ENCODE data around the gene ZNF394.

Gene ZNF394

GRCh38 chr7:99493823-99494222, 6.3 kb downstream of the ZNF394 start:
- DNase-seq (ENCODE audit: low read depth in 2 of 2): no peak

- no peak for DNase-seq (ENCODE audit: low read depth in 2 of 2)
These were observed 9.2 kb downstream of the ZNF394 start for GRCh38 chr7:99490878-99491277.

DNA sequence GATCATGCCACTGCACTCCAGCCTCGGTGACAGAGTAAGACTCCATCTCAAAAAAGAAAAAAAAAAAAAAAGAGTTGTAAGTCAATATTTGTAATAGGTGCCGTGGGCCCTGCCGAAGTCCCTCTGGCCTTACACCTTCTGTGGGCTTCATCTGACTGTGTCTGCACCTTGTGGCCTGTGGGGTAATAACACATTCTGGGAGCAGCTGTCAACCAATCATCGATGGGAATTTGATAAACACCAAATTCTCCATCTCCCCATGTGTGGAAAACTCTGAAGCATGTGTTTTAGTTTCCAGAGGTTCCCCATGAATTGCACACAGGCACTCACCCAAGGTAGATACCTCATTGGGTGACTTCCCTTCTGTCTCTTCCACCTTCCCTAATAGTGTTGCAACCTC, 10.8 kb downstream of the ZNF394 start:
- no peak for DNase-seq (ENCODE audit: low read depth in 2 of 2)

- no peak for DNase-seq (ENCODE audit: low read depth in 2 of 2)
These were observed 15.0 kb downstream of the ZNF394 start for GRCh38 chr7:99485094-99485493.

GRCh38 chr7:99478464-99479440, 21.3 kb downstream of the ZNF394 start:
- DNase-seq (ENCODE audit: low read depth in 2 of 2): no peak

DNA sequence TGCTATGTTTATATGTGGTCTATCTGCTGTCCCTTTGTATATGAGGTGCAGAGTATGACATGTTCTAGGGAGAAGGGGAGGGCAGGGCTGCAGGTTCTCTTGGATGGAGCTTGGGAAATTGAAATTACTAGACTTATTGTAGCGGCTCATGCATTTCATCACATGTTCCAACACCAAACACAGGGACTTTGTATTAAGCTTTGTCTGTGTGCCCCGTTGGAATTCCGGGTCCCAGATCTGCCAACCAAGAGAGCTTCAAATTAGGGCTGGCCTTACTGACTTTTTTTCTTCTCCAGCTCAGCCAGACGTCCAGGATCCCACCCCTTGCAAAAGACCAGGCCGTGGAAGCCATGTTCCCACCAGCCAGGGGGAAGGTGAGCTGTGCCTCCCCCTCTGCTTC, 24.0 kb downstream of the ZNF394 start:
- DNase-seq (ENCODE audit: low read depth in 2 of 2): no peak

GRCh38 chr7:99473315-99473596, 26.8 kb downstream of the ZNF394 start:
- DNase-seq (ENCODE audit: low read depth in 2 of 2): no peak

DNA sequence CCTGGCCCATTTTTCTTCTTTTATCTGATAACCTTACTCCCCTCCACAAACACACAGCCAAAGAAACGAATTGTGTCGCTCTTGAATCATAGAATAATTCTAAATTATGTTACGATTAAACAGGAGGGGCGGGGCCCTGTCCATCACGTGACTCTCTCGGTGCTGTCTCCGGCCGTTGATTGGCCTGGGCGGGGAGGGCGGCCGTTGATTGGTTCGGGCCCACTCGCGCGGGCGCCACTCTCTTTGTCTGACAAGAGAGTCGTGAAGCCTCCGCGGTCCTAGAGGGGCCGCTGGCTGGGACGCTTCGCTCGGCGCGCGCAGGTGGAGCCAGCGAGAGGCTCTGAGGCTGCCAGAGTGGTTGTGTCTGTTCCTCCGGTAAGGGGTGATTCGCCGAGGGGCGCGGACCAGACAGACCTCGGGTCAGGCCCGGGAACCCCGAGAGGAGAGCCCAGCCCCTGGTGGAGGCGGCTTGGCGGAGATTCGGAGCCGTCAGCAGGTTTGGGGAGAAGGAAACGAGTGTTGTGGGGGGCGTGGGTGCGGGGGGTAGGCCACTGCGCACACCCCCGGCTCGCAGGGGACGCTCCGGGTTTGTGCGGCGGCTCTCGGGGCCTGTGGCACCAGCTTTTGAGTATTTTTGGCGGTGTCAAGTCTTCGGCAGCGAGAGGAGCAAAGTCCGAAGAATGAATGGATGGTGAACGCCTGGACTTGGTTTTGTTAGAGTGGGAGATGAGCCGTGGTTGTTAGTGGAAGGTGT, 27.3 kb downstream of the ZNF394 start, which contains the start of gene ZNF789:
ZNF789 (plus strand) TSS at position 330 of the 754 bp plus-strand sequence. CDS start 3,567 bp downstream, outside the sequence.
- DNase-seq (ENCODE audit: low read depth in 2 of 2): peak; percentile 96

DNA sequence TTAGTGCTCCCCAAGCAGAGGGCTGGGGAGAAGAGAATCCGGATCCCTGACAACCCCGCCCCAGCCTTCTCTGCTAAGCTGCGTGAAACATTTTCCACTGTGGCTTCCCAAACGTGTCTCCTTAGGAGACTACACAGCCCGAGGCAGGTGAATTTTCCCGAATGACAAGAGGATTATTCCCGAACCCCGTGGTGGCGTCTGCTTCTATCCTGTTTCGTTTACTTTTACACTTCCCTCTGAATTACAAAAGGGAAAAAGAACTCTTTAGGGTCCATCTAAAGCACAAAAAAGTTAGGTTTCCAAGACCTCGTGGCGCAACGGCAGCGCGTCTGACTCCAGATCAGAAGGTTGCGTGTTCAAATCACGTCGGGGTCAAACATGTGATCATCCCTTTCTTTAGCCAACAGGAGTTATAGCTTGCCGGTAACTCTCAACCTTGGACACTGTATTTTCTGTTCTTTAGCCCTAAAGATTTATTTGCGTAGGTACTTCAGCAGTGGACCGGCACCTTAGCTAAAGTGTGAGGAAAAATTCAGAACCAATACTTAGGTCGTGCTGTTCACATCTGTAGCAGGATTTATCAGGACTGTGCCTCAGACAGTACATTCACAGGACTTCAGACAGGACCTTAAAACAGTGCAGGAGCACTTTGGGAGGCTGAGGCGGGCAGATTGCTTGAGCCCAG, 30.6 kb downstream of the ZNF394 start:
- DNase-seq (ENCODE audit: low read depth in 2 of 2): no peak

GRCh38 chr7:99468336-99468918, 31.7 kb downstream of the ZNF394 start:
- no peak for DNase-seq (ENCODE audit: low read depth in 2 of 2)

GRCh38 chr7:99465421-99465768, 34.7 kb downstream of the ZNF394 start:
- no peak for DNase-seq (ENCODE audit: low read depth in 2 of 2)

DNA sequence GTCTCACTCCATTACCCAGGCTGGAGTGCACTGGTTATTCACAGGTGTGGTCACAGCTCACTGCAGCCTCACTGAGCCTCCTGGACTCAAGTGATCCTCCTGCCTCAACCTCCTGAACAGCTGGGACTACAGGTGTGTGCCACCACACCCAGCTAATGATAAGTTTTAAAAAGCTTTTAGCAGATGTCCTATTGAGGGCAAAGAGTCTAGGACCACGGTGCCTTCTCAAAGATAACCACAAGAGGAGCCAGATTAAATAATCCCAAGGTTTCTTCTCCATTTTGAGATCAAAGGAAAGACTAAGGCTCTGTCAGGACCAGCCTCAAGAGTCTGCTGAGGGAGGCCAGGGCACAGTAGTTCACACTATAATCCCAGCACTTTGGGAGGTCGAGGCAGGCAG, 38.9 kb downstream of the ZNF394 start:
- no peak for DNase-seq (ENCODE audit: low read depth in 2 of 2)

- no peak for DNase-seq (ENCODE audit: low read depth in 2 of 2)
These were observed 39.4 kb downstream of the ZNF394 start for GRCh38 chr7:99460651-99461050.

- no peak for DNase-seq (ENCODE audit: low read depth in 2 of 2)
These were observed 41.0 kb downstream of the ZNF394 start for GRCh38 chr7:99459087-99459486.

GRCh38 chr7:99457650-99458493, 42.2 kb downstream of the ZNF394 start:
- no peak for DNase-seq (ENCODE audit: low read depth in 2 of 2)

DNA sequence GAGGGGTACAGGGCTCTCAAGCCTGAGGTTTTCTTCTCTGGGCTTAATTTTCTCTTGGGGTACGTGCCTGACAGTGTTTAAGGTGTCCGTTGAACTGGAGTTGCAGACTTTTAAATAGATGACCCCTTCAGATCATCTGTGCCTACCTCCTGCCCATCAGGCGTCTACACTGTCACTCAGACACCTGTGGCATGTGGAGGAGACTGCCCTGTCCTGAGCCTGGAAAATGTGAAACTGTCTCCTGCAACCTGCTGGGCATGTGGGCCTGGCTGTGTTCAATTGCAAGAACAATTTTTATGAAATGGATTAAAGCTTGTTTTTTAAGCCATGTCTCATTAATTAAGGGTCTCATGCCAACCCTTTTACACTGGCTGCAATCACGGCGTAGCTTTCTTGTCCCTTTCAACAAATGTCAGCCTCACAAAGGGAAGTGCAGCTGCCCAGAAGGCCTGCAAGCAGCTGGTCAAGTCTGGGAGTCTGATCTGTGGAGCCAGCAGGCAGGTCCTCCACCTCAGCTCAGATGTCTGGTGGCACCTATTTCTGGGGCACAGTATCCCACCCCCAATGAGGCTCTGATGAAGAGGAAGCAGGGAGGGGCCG, 42.9 kb downstream of the ZNF394 start:
- DNase-seq (ENCODE audit: low read depth in 2 of 2): no peak

DNA sequence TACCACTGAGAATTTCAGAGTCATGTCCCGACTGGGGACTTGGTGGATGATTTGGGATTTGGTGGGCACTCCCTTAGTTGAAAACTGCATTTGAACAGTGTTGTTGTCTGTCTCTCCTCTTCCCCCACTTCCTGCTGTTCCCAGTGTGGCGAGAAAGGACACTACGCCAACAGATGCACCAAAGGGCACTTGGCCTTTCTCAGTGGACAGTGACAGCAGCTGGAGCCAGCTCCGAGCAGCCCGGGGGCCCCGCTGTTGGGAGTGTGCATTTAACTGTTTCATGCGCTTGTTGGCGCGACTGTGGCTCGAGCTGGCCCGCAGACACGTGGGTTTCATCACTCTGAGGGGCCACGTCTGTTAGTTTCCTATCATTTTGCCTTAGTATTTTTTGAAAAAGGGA, 43.8 kb downstream of the ZNF394 start:
- no peak for DNase-seq (ENCODE audit: low read depth in 2 of 2)

- no peak for DNase-seq (ENCODE audit: low read depth in 2 of 2)
These were observed 44.2 kb downstream of the ZNF394 start for GRCh38 chr7:99455874-99456273.

GRCh38 chr7:99453105-99453504, 47.0 kb downstream of the ZNF394 start:
- no peak for DNase-seq (ENCODE audit: low read depth in 2 of 2)

- DNase-seq (ENCODE audit: low read depth in 2 of 2): no peak
These were observed 47.5 kb downstream of the ZNF394 start for GRCh38 chr7:99452541-99452940.

DNA sequence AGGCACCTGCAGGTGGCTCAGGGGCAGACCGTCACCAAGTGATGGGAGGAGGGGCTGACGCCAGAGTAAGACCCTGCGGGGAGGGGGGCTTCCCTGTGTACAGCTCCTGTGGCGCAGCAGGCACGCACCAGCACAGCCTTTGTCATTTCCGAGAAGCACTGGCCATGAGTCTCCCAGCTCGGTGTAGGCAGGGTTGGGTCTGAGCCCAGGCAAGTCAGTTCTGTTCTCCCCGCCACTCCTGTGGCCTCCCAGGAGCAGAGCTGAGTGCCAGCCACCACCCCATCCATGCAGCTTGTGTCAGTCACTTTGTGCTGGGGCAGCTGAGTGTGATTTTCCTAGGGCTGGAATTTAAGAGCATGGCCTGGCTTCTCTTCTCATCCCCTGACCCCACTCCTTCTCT, 48.1 kb downstream of the ZNF394 start:
- DNase-seq (ENCODE audit: low read depth in 2 of 2): no peak

Measured in stimulated activated CD8-positive, alpha-beta memory T cell treated with anti-CD3 and anti-CD28 coated beads, Interleukin-15, amount 100 ng/mL, for 4 hours (primary cell).